CD4-positive, alpha-beta T cell treated with Interferon alpha-2 for 1 hour (primary cell): ENCODE measurements around the gene RNASE8.

ENCODE experiments used
- DNase-seq, 2 donors: peaks; one replicate each; pipeline ENCODE4 v3.0.0-alpha.2; 2020 to 2022

Gene RNASE8

DNA sequence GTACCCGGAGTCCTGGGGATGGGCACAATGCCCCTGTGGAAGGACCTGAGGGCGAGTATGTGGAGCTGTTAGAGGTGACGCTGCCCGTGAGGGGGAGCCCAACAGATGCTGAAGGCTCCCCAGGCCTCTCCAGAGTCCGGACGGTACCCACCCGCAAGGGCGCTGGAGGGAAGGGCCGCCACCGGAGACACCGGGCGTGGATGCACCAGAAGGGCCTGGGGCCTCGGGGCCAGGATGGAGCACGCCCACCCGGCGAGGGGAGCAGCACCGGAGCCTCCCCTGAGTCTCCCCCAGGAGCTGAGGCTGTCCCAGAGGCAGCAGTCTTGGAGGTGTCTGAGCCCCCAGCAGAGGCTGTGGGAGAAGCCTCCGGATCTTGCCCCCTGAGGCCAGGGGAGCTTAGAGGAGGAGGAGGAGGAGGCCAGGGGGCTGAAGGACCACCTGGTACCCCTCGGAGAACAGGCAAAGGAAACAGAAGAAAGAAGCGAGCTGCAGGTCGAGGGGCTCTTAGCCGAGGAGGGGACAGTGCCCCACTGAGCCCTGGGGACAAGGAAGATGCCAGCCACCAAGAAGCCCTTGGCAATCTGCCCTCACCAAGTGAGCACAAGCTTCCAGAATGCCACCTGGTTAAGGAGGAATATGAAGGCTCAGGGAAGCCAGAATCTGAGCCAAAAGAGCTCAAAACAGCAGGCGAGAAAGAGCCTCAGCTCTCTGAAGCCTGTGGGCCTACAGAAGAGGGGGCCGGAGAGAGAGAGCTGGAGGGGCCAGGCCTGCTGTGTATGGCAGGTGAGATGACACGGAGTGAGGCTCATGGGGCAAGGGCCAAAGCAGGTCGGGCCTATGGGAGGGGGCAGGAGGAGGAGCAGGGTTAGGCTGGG is 17.0 kb downstream of the RNASE8 start:
- no peak for DNase-seq

DNA sequence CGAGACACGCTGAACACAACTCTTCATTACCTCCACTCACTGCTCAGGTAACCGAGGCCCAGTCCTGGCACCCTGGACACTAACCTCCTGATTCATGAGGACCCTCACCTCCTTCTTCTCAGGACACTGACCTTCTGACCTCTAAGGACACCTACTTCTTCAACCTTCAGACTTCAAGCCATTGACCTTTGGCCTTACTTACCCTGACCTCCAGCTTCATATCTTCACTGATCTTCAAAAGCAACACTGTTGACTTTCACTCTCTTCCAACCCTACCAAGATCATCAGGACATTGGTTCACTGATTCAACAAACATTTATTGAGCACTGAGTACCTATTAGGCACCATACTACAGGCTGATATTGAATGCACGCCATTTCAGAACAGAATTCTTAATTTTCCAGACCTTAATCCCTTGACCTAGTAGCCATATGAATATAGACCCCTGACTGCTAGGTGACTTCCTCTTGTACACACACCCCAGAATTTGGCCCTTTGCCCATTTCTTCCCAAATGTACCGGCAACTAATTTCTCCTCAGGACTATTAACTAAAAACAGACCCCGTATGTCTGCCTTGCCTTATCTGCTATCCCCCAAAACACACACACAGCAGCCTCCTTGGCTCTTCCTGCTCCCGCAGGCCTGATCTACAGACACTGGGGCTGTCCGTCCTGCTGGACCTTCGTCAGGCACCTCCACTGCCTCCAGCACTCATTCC is 18.3 kb downstream of the RNASE8 start:
- DNase-seq: no peak

DNA sequence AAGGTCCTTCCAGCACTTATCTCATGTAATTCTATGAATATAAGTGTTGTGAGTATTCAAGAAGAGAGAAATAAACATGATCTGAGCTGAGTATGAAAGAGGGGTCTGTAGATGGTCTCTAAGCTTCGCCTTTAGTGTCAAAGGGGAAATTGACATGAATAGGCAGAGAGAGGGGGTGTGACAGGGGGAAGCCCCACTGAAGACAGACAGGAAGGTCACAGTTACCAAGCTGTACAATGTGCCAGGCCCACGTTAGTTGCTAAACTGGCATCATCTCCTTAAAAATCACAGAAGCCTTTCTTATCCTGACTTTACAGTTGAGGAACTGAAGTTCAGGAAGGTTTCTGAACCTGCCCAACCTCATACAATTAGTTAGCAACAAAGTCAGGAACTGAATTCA is 20.1 kb downstream of the RNASE8 start:
- DNase-seq: no peak

DNA sequence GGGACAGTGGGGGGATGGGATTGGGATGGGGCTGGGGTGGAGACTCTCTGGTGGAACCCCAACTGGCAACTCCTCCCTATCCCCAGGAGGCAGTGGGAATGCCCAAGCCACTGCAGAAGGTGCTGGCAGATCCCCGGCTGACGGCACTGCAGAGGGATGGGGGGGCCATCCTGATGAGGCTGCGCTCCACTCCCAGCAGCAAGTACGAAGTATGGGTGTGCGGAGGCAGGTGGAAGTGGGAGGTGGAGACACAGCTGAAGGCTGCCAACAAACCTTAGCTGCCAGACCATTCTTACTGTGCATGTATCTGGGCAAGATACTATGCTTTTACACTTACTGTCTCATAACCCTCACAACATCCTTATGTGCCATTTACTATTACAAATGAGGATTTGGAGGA is 20.7 kb downstream of the RNASE8 start:
- DNase-seq: no peak

DNA sequence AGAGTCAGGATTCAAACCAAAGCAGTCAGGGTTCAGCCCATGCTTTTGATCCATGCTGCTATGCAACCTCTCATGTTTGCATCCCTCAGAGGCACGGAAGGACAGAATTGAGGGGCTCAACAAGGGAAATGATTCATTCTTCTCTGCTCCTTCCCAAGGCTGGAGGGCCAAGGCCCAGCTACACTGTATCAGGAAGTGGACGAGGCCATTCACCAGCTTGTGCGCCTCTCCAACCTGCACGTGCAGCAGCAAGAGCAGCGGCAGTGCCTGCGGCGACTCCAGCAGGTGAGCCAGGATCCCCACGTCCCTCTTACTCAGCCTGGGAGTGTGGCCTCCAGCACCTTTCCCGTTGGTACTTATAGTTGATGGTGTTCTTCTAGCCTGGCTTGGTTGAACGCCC is 21.1 kb downstream of the RNASE8 start:
- no peak for DNase-seq

DNA sequence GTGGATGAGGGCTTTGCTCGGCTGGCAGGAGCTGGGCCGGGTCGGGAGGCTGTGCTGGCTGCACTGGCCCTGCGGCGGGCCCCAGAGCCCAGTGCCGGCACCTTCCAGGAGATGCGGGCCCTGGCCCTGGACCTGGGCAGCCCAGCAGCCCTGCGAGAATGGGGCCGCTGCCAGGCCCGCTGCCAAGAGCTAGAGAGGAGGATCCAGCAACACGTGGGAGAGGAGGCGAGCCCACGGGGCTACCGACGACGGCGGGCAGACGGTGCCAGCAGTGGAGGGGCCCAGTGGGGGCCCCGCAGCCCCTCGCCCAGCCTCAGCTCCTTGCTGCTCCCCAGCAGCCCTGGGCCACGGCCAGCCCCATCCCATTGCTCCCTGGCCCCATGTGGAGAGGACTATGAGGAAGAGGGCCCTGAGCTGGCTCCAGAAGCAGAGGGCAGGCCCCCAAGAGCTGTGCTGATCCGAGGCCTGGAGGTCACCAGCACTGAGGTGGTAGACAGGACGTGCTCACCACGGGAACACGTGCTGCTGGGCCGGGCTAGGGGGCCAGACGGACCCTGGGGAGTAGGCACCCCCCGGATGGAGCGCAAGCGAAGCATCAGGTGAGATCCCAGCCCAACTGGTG is 24.0 kb downstream of the RNASE8 start:
- DNase-seq: no peak

DNA sequence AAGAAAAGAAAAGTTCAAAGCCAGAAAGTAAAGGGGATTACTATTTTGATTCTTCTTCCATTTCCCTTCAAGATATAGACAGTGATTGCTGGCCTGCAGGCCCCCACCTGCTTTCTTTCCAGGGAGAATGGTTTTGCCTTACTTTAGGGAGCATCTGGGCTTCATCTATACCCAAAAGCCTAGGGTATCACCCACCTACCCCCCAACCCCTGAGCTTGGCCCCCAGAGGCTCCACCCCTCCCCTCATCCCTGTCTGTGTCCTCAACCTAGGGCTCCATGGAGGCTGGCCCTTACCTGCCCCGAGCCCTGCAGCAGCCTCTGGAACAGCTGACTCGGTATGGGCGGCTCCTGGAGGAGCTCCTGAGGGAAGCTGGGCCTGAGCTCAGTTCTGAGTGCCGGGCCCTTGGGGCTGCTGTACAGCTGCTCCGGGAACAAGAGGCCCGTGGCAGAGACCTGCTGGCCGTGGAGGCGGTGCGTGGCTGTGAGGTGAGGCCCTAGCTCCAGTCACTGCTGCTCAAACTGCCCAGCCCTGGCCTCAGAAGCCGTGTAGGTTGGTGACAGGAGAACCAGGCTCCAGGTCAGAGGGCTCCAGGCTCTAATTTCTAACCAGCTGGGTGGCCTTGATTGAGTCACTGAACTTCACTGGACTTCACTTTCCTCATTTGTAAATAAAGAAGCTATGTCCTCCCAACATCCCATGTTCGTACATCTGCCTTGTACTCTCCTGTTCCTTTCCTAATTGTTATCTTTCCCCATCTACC is 26.1 kb downstream of the RNASE8 start:
- no peak for DNase-seq

DNA sequence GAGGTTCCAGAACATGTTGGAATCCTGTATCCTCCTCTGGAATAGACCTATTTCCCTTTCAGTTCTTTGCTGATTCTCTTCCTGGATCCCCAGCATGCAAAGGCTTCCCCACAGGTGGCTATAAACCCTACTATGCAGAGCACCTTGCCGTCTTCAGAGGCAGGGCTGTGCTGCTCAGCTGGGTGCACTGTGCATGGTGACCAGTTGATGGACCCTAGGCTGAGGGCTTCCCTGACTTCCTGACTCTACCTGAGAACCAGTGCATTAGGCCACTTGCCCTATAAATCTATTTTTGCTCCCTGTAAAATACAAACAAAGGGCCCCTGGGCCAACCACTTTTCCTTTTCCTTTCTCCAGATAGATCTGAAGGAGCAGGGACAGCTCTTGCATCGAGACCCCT is 26.8 kb downstream of the RNASE8 start:
- DNase-seq: no peak

DNA sequence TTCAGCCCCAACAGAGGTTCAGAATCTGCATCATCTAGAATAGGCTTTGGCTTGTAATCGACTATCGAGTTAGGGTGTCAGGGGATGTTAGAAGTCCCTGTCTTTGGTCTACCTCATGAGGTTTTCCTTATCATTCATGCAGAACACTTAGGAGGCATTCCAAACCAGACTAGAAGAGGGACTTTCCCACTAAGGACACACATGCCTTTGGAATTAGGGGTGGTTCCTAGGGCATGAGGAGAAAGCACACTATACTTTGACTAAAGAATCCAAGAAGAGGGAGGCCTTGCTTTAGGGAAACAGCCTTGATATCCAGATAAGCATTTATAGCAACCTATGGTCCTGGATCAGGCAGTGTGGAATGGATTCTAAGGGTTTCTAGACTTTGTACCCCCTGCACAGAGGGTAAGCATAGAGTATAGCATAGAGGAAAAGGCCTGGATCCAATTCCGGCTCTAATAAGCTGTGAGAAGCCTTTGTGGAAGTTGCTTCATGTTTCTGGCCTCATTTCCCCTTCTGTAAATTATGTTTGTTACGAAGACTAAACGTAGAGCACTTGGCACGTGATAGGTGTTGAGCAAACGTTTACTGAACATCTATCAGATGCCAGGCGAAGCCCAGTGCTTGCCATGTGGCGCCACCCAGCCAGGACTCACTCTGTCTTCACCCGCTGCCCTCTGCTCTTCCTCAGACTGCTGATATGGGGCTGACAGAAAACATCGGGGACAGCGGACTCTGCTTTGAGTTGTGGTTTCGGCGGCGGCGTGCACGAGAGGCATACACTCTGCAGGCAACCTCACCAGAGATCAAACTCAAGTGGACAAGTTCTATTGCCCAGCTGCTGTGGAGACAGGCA is 27.6 kb downstream of the RNASE8 start:
- peak in 1 of 2 donors; percentile 48 for DNase-seq

DNA sequence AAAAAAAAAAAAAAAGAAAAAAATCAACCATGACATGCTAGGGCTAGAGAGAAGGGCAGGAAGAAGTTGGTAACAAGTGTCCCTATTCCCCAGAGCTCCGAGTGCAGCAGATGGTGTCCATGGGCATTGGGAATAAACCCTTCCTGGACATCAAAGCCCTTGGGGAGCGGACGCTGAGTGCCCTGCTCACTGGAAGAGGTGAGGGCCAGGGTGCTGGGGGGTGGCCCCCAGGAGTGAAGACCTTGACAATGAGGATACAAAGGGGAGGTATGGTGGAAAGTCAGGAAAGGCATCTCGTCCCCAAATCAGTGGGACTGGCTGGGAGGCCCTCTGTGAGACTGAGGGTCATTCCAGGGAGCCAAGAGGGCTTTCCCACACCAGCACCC is 29.3 kb downstream of the RNASE8 start:
- no peak for DNase-seq

DNA sequence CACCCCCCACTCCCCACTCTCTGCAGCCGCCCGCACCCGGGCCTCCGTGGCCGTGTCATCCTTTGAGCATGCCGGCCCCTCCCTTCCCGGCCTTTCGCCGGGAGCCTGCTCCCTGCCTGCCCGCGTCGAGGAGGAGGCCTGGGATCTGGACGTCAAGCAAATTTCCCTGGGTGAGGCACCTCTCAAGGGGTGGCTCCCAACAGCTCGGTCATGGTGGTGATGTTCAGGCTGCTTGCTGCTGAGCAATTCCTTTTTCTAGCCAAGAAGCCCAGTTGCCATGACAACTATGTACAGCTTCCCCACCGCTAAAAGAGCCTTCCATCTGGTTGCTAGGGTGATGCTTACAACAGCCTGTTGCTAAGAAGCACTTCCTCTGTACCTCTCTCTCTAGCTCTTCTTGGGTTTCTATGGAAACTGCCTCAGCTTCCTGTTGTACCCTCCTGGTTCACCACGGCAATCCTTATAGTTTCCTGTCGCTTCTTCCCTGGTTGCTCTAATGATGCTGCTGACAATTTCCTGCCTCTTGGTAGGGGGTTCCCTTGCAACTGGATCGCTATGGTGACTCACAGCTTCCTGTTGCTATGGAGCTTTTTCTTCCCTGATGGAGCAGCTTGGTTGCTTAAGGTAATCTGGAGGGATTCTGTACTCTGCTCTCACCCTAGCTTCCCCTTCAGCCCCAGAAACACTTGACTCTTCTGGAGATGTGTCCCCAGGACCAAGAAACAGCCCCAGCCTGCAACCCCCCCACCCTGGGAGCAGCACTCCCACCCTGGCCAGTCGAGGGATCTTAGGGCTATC is 29.9 kb downstream of the RNASE8 start:
- DNase-seq: peak; percentile 92 to 96

DNA sequence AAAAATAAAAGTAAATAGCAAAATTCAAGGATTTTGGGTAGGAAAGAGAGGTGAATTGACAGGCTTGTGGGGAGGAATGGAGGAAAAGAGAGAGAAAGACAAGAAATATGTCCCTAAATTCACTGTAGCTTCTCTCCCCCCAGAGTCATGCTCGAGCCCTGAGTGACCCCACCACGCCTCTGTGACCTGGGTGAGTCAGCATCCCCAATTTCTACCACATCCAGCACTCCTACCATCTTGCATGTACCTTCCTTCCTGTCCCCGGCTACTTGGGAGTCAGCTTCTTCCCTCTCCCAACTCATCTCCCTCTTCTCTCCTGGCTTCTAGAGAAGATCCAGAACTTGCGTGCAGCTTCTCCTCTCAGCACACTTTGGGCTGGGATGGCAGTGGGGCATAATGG is 31.1 kb downstream of the RNASE8 start:
- no peak for DNase-seq

DNA sequence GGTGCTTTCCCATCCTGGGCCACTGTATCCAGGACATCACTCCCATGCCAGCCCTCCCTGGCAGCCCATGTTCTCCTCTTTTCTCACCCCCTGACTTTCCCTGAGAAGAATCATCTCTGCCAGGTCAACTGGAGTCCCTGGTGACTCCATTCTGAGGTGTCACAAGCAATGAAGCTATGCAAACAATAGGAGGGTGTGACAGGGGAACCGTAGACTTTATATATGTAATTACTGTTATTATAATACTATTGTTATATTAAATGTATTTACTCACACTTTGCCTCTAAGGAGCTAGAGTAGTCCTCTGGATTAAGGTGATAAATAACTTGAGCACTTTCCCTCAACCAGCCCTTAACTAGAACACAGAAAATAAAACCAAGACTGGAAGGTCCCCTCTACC is 31.6 kb downstream of the RNASE8 start:
- DNase-seq: no peak

DNA sequence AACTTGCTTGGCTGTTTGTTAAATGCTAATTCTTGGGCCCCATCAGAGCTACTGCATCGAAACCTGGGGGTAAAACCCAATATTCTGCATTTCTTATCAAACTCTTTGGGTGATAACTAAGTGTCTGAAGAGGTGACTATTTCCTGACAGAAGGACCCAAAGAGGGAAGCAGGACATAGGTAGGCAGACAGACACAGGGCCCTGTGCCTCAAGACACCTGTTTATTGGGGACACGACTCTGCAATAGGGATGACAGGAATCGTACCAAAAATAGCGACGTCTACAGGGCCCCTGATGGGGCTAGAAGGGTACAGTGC is 32.2 kb downstream of the RNASE8 start:
- DNase-seq: no peak

DNA sequence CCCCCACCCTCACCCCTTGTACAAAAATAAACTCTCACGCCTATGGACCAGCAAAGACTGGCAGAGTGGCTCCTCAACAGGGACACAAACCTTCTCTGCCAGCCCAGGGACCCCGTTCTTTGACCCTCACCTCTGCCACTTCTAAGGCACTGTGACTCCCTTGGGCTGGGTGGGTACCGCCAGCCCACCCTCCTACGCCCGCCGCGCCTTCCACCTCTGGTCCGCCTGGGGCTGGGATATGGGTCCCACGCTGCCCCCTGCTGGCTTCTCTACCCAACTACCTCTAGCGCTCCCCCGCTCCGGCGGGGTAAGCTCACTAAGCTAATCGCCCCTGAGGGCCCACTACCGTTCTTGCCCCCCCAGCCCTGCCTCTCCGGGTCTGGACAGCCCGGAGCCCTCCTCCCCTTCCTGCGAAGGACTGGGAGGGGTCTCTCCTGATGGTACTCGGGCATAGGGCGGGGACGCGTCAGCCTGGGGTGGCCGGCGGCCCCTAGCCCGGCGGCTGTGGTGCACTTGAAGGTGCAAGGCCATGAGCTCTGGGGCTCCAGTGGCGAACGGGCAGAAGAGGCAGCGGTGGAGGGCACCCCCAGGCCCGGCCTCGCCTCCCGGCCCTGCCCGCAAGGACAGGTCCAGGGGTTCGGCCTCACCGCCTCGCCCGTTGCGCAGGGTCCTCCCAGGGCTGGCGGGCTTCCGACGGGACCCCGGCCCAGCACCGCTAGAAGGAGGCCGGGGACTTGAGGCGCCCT is 32.7 kb downstream of the RNASE8 start:
- peak in 1 of 2 donors; percentile 34 for DNase-seq

DNA sequence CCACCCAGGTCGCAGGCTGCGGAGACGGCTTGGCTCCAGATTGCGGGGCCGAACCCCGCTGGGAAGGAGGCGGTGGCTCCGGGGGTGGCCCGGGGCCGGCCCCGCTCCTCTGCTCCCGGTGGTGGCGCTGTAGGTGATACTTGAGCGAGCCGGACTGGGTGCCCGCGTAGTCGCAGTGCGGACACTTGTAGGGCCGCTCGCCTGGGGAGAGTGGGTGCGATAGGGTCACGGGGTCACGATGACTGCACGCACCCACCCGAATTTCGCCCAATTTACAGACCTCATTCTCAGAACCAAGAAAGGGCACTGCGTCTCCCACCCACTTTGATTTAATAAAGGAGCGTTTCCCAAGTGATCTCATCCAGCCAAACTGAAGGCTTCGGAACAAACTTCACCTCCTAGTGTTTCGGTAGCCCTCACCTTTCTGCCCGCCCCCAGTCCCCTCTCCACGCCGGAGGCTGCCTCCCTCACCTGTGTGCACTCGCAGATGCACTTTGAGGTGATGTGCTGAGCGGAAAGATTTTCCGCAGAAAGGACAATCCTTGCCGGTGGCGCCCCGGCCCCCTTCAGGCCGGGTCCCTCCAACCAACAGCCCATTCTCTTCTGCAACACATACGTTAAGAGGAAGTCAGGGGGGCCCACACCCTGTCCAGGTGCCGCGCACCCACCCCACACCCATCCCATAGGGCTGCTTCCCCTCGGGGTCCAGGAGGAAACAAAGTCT is 33.5 kb downstream of the RNASE8 start:
- DNase-seq: no peak

DNA sequence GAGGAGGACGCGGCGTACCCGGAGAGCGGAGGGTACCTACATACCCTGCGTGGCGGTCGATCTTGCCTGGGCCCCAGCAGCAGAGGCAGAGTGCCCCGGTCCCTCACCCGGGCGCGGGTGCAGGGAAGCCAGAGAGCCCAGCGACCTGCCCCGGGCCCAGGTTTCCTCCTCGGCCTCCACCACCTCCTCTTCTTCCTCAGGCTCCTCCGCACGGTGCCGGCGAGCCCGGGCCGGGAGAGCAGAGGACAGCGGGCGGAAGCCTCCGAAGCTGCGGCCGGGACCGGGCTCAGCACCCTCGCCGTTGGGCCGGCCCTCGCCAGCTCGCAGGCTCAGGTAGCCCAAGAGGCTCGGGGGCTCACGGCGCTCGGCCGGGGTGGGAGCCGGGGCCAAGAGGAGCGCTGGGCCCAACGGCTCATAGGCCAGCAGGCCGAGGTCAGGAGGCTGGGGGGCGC is 34.2 kb downstream of the RNASE8 start:
- no peak for DNase-seq

DNA sequence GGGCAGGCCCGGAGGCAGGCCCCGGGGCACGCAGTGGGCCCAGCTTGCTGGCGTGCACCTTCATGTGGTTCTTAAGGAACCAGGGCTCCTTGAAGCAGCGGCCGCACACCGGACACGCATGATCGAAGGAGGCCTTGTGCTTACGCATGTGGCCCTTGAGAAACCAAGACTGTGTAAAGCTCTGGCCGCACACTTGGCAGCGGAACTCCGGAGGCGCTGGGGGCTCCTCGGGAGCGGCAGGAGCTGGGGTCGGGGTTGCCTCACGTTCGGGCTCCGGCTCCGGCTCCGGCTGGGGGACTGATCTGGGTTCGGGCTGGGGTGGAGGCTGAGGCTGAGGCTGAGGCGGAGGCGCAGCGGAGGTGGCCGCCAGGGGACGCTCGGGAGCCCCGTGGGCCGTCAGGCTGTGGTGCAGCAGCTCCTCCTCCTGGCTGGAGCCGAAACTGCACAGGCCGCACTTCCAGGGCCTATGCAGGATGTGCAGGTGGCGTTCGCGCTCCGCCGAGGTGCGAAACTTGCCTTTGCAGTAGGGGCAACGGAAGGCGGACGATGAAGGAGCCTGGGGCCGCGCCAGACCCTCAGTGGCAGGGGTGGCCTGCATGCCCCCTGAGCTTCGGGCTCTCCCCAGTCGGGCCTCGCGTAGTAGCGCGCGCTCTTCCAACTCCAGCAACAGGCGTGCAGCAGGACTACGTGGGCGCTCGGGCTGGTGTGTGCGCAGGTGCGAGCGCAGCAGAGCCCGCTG is 34.8 kb downstream of the RNASE8 start:
- DNase-seq: peak; percentile 86 to 92

DNA sequence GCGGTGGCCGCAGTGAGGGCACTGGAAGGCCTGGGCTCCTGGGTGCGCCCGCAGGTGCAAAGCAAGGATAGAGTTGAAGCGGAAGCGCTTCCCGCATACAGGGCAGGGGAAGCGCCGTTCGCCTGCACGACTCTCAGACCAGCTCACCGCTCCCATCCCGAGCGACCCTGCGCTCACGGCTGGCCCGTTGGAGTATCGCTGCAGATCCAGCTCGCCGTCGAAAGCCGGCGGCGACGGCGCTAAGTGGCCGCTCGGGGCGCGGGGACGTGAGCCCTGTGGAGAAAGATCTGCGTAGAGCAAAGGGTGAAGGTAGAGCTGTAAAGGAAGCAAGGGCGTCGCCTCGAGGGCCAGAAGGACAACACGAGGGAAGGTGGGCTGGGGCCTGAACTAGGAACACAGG is 35.4 kb downstream of the RNASE8 start:
- no peak for DNase-seq
